Measurements from ENCODE around the gene TLL1.

TLL1 gene

GRCh38 chr4:165872461-165873297 lies at the start of gene TLL1:
TSS of gene TLL1 (plus strand) at chr4:165873237. CDS start at chr4:165873905, 668 bp downstream.
- CTCF ChIA-PET: no interaction called here
- peak; percentile 7 for DNase-seq (ENCODE audit: extremely low spot score)
- no peak for TF ChIP-seq CTCF (IDR thresholded peaks at IDR 0.05; ENCODE audit: control extremely low read depth, extremely low read depth, low read depth, missing control alignments)
- POLR2A ChIA-PET: no interaction called here

- POLR2A ChIA-PET: no interaction called here
- TF ChIP-seq CTCF (IDR thresholded peaks at IDR 0.05; ENCODE audit: control extremely low read depth, extremely low read depth, low read depth, missing control alignments): no peak
- DNase-seq (ENCODE audit: extremely low spot score): no peak
- CTCF ChIA-PET: no interaction called here
Measured at GRCh38 chr4:165826166-165826565, 46.9 kb upstream of the TLL1 start.

GRCh38 chr4:165827018-165827417 lies 46.0 kb upstream of the TLL1 start:
- POLR2A ChIA-PET: no interaction called here
- no peak for TF ChIP-seq CTCF (IDR thresholded peaks at IDR 0.05; ENCODE audit: control extremely low read depth, extremely low read depth, low read depth, missing control alignments)
- no peak for DNase-seq (ENCODE audit: extremely low spot score)
- CTCF ChIA-PET: no interaction called here

- ChIA-PET POLR2A (no interaction called here), CTCF (no interaction called here)
- TF ChIP-seq CTCF (IDR thresholded peaks at IDR 0.05; ENCODE audit: control extremely low read depth, extremely low read depth, low read depth, missing control alignments): no peak
- no peak for DNase-seq (ENCODE audit: extremely low spot score)
Measured at GRCh38 chr4:165828928-165829327, 44.1 kb upstream of the TLL1 start.

- CTCF ChIA-PET: no interaction called here
Measured at GRCh38 chr4:165834116-165834515, 38.9 kb upstream of the TLL1 start.

GRCh38 chr4:165838575-165838974 lies 34.5 kb upstream of the TLL1 start:
- no peak for TF ChIP-seq CTCF (IDR thresholded peaks at IDR 0.05; ENCODE audit: control extremely low read depth, extremely low read depth, low read depth, missing control alignments)
- no peak for DNase-seq (ENCODE audit: extremely low spot score)
- ChIA-PET CTCF (no interaction called here), POLR2A (no interaction called here)

More at GRCh38 chr4:165834116-165834515, 38.9 kb upstream of the TLL1 start:
- no peak for TF ChIP-seq CTCF (IDR thresholded peaks at IDR 0.05; ENCODE audit: control extremely low read depth, extremely low read depth, low read depth, missing control alignments)
- DNase-seq (ENCODE audit: extremely low spot score): no peak
- POLR2A ChIA-PET: no interaction called here
